Loucy (cell line): ENCODE measurements around the gene CTNND2.

Experiments used
- CTCF ChIP-seq: fragments of 200-600 bp; sonication (generic); conservative IDR thresholded peaks from 2 replicates; pipeline ENCODE4 v1.5.1; 2014; ENCODE audit warnings: mild to moderate bottlenecking, antibody characterized with exemption, low read length
- EZH2phosphoT487 ChIP-seq: fragments of 200-600 bp; IDR thresholded peaks from 2 replicates; pipeline ENCODE4 v1.6.1; 2018; ENCODE audit warnings: antibody characterized with exemption, mild to moderate bottlenecking, moderate library complexity, borderline replicate concordance

DNA sequence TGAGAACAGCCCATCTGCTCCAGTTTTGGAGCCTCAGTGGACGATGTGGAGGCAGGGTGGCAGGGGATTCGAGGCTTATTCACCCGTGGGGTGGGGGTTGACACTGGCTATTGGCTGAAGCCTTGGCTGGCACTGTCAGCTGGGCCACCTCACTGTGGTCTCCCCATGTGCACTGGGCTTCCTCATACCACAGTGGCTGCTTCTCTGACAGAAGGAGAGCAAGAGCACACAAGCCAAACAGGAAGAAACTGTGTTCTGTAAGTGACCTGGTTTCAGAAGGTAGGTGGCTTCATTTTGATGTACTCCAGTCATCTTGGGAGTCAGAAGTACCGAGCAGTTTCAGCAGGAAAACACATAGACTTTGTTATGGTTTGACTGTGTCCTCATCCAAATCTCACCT is 24.7 kb upstream of the CTNND2 start:
- no peak for TF ChIP-seq CTCF
- TF ChIP-seq EZH2phosphoT487 = no peak
